GM18502 (cell line): ENCODE results near the gene A1CF.

Source experiments
- ATAC-seq: cut with Tn5 transposase; IDR thresholded peaks from one replicate; pipeline ENCODE4 v1.9.1; 2021; ENCODE audit warnings: mild to moderate bottlenecking; ENCODE audit not compliant: unreplicated experiment, poor library complexity

The A1CF gene

GRCh38 chr10:50866317-50866716, 19.1 kb downstream of the A1CF start:
- ATAC-seq: no peak

- no peak for ATAC-seq
Observed at GRCh38 chr10:50862719-50863118, 22.7 kb downstream of the A1CF start.

- ATAC-seq: no peak
Observed at GRCh38 chr10:50861370-50861769, 24.1 kb downstream of the A1CF start.

- no peak for ATAC-seq
Observed at GRCh38 chr10:50857579-50857978, 27.8 kb downstream of the A1CF start.

- no peak for ATAC-seq
Observed at GRCh38 chr10:50855461-50855860, 30.0 kb downstream of the A1CF start.

GRCh38 chr10:50855015-50855414, 30.4 kb downstream of the A1CF start:
- no peak for ATAC-seq

GRCh38 chr10:50853557-50853956, 31.9 kb downstream of the A1CF start:
- ATAC-seq: no peak

GRCh38 chr10:50851884-50852671, 33.3 kb downstream of the A1CF start:
- ATAC-seq: no peak

GRCh38 chr10:50850578-50851230, 34.7 kb downstream of the A1CF start:
- ATAC-seq: no peak

GRCh38 chr10:50846753-50847152, 38.7 kb downstream of the A1CF start:
- ATAC-seq: no peak

- ATAC-seq: no peak
Observed at GRCh38 chr10:50837095-50837494, 48.3 kb downstream of the A1CF start.

GRCh38 chr10:50832171-50832751, 53.2 kb downstream of the A1CF start:
- ATAC-seq: no peak

GRCh38 chr10:50830066-50830465, 55.4 kb downstream of the A1CF start:
- ATAC-seq: no peak

GRCh38 chr10:50824782-50825181, 60.6 kb downstream of the A1CF start:
- no peak for ATAC-seq

GRCh38 chr10:50823789-50824188, 61.6 kb downstream of the A1CF start:
- no peak for ATAC-seq

GRCh38 chr10:50809596-50809995, 75.8 kb downstream of the A1CF start:
- ATAC-seq: no peak

- ATAC-seq: no peak
Observed at GRCh38 chr10:50807851-50808776, 77.3 kb downstream of the A1CF start.

- no peak for ATAC-seq
Observed at GRCh38 chr10:50805981-50806622, 79.3 kb downstream of the A1CF start.

- no peak for ATAC-seq
Observed at GRCh38 chr10:50799595-50799994, 85.8 kb downstream of the A1CF start.

- ATAC-seq: no peak
Observed at GRCh38 chr10:50798297-50798696, 87.1 kb downstream of the A1CF start.
